IMR-90 (cell line): ENCODE measurements around the gene MYO5A. TPM values are rescaled to one million over a fixed set of nuclear protein-coding genes. Genes with fewer than 3 reads are reported as not detected.

Source experiments
- ATAC-seq: fragments of 200-7000 bp; cut with Tn5 transposase; 2 replicates; pipeline ENCODE4 v1.9.1; 2020; ENCODE audit warnings: low read depth, mild to moderate bottlenecking, moderate library complexity
- BruUV-seq: library from RNA; stranded (reverse); fragments of 400-500 nt; replicated peaks from 2 replicates; lab custom pipeline; 2021; lab: Mats Ljungman, UMichigan
- CTCF ChIA-PET: fragments of 300-600 bp; formaldehyde crosslinking; extraction: SDS; loops from one replicate; lab custom pipeline; 2021; ENCODE audit warnings: antibody characterized with exemption; lab: Yijun Ruan, JAX
- POLR2A ChIA-PET: fragments of 300-600 bp; sonication (Branson Sonifier 250); formaldehyde crosslinking; loops from one replicate; lab custom pipeline; 2022; ENCODE audit warnings: antibody characterized with exemption; ENCODE audit not compliant: unreplicated experiment; lab: Charles Lee
- DNase-seq: peaks from one replicate; pipeline ENCODE4 v3.0.0; 2013
- H2AFZ ChIP-seq: replicated peaks from 2 replicates; pipeline ENCODE3; 2013; ENCODE audit warnings: low read length, mild to moderate bottlenecking; ENCODE audit not compliant: poor library complexity
- H2AK5ac ChIP-seq: 2 replicates; pipeline ENCODE4 v1.6.1; 2013; ENCODE audit warnings: low read depth, low read length, inconsistent platforms
- H2AK9ac ChIP-seq: replicated peaks from 2 replicates; pipeline ENCODE3; 2013; ENCODE audit warnings: mild to moderate bottlenecking, low read depth, low read length, moderate library complexity; ENCODE audit not compliant: poor library complexity
- H2BK120ac ChIP-seq: 2 replicates; pipeline ENCODE4 v1.6.1; 2013; ENCODE audit warnings: low read depth, low read length, inconsistent platforms
- H2BK15ac ChIP-seq: 3 replicates; pipeline ENCODE4 v1.6.1; 2013; ENCODE audit warnings: low read depth, low read length, inconsistent platforms
- H2BK20ac ChIP-seq: 2 replicates; pipeline ENCODE4 v1.6.1; 2013; ENCODE audit warnings: low read depth, mild to moderate bottlenecking, inconsistent platforms, low read length, moderate library complexity
- H2BK5ac ChIP-seq: 2 replicates; pipeline ENCODE4 v1.6.1; 2013; ENCODE audit warnings: mild to moderate bottlenecking, low read depth, low read length, inconsistent platforms; ENCODE audit not compliant: poor library complexity, severe bottlenecking
- H3K14ac ChIP-seq: replicated peaks from 2 replicates; pipeline ENCODE4 v1.6.1; 2013; ENCODE audit warnings: low read depth, low read length, inconsistent platforms
- H3K18ac ChIP-seq: 2 replicates; pipeline ENCODE4 v1.6.1; 2013; ENCODE audit warnings: low read depth, low read length, control low read depth
- H3K23ac ChIP-seq: 2 replicates; pipeline ENCODE4 v1.6.1; 2013; ENCODE audit warnings: low read depth, low read length, inconsistent platforms
- H3K27ac ChIP-seq: 2 replicates; pipeline ENCODE4 v1.5.1; 2013; ENCODE audit warnings: mild to moderate bottlenecking, control low read depth, low read length; ENCODE audit not compliant: insufficient read depth
- H3K27me3 ChIP-seq: 2 replicates; pipeline ENCODE4 v1.6.1; 2013; ENCODE audit warnings: low read length; ENCODE audit not compliant: control insufficient read depth, insufficient read depth
- H3K36me3 ChIP-seq: 2 replicates; pipeline ENCODE4 v1.6.1; 2013; ENCODE audit warnings: low read length, mixed read lengths; ENCODE audit not compliant: control insufficient read depth, insufficient read depth
- H3K4ac ChIP-seq: 2 replicates; pipeline ENCODE4 v1.6.1; 2013; ENCODE audit warnings: low read depth, low read length, inconsistent platforms
- H3K4me1 ChIP-seq: 2 replicates; pipeline ENCODE4 v1.6.1; 2013; ENCODE audit warnings: low read length, mixed read lengths; ENCODE audit not compliant: control insufficient read depth, insufficient read depth
- H3K4me2 ChIP-seq: 2 replicates; pipeline ENCODE4 v1.6.1; 2013; ENCODE audit warnings: low read depth, mild to moderate bottlenecking, control low read depth, low read length, moderate library complexity
- H3K4me3 ChIP-seq: 2 replicates; pipeline ENCODE4 v1.5.1; 2013; ENCODE audit warnings: low read depth, mild to moderate bottlenecking, control low read depth, low read length, moderate library complexity; ENCODE audit not compliant: insufficient read depth
- H3K56ac ChIP-seq: 2 replicates; pipeline ENCODE4 v1.6.1; 2013; ENCODE audit warnings: low read length, inconsistent platforms; ENCODE audit not compliant: insufficient read depth; ENCODE audit errors: extremely low read depth
- H3K79me1 ChIP-seq, 2 experiments: 2 replicates each; pipeline ENCODE4 v1.6.1; 2013; ENCODE audit warnings: low read length in 2 of 2, inconsistent platforms in 1 of 2, low read depth in 1 of 2
- H3K9ac ChIP-seq: 2 replicates; pipeline ENCODE4 v1.6.1; 2013; ENCODE audit warnings: low read depth, low read length, control low read depth
- H3K9me1 ChIP-seq: 2 replicates; pipeline ENCODE4 v1.6.1; 2013; ENCODE audit warnings: low read length, inconsistent platforms; ENCODE audit not compliant: insufficient read depth
- H3K9me3 ChIP-seq: 2 replicates; pipeline ENCODE4 v1.6.1; 2013; ENCODE audit warnings: low read length; ENCODE audit not compliant: control insufficient read depth, insufficient read depth
- H4K20me1 ChIP-seq: 2 replicates; pipeline ENCODE4 v1.6.1; 2013; ENCODE audit warnings: low read length, inconsistent platforms; ENCODE audit not compliant: insufficient read depth
- H4K5ac ChIP-seq: 2 replicates; pipeline ENCODE4 v1.6.1; 2013; ENCODE audit warnings: mild to moderate bottlenecking, low read depth, low read length, control low read depth
- H4K8ac ChIP-seq, 2 experiments: 2 replicates each; pipeline ENCODE4 v1.6.1; 2013; ENCODE audit warnings: low read depth in 2 of 2, low read length in 2 of 2, control low read depth in 1 of 2, inconsistent platforms in 1 of 2
- H4K91ac ChIP-seq: 2 replicates; pipeline ENCODE4 v1.6.1; 2013; ENCODE audit warnings: low read depth, low read length, inconsistent platforms; ENCODE audit not compliant: insufficient read depth
- BHLHE40 ChIP-seq: fragments of 150-350 bp; IDR thresholded peaks from 2 replicates; pipeline ENCODE4 v1.6.1; 2016; ENCODE audit warnings: mild to moderate bottlenecking, low read depth, low read length
- CEBPB ChIP-seq: IDR thresholded peaks from 2 replicates; pipeline ENCODE4 v1.6.1; 2012; ENCODE audit warnings: low read depth, low read length, improper control_type of control experiment
- CHD1 ChIP-seq: IDR thresholded peaks from 2 replicates; pipeline ENCODE4 v1.6.1; 2012; ENCODE audit warnings: low read depth, low read length, improper control_type of control experiment
- ELK1 ChIP-seq: fragments of 150-350 bp; IDR thresholded peaks from 2 replicates; pipeline ENCODE4 v1.6.1; 2016; ENCODE audit warnings: low read depth, mild to moderate bottlenecking, low read length, moderate library complexity, borderline replicate concordance
- FOS ChIP-seq: fragments of 150-350 bp; IDR thresholded peaks from 2 replicates; pipeline ENCODE4 v1.6.1; 2016; ENCODE audit warnings: low read depth, low read length
- MAFK ChIP-seq: IDR thresholded peaks from 2 replicates; pipeline ENCODE4 v1.6.1; 2012; ENCODE audit warnings: low read depth, low read length, improper control_type of control experiment
- MAZ ChIP-seq: IDR thresholded peaks from 2 replicates; pipeline ENCODE4 v1.6.1; 2012; ENCODE audit warnings: low read depth, mild to moderate bottlenecking, low read length, improper control_type of control experiment, moderate library complexity, borderline replicate concordance
- MXI1 ChIP-seq: IDR thresholded peaks from 2 replicates; pipeline ENCODE4 v1.6.1; 2012; ENCODE audit warnings: low read depth, mild to moderate bottlenecking, low read length, moderate library complexity, borderline replicate concordance
- NFE2L2 ChIP-seq: fragments of 150-350 bp; IDR thresholded peaks from 2 replicates; pipeline ENCODE4 v1.6.1; 2016; ENCODE audit warnings: low read depth, mild to moderate bottlenecking, low read length
- POLR2A ChIP-seq: IDR thresholded peaks from 2 replicates; pipeline ENCODE4 v1.6.1; 2012; ENCODE audit warnings: mild to moderate bottlenecking, low read depth, low read length
- RAD21 ChIP-seq: IDR thresholded peaks from 2 replicates; pipeline ENCODE4 v1.6.1; 2012; ENCODE audit warnings: low read length, improper control_type of control experiment
- RCOR1 ChIP-seq: IDR thresholded peaks from 2 replicates; pipeline ENCODE4 v1.6.1; 2012; ENCODE audit warnings: mild to moderate bottlenecking, low read length, improper control_type of control experiment; ENCODE audit not compliant: insufficient replicate concordance
- RFX5 ChIP-seq: IDR thresholded peaks from 2 replicates; pipeline ENCODE4 v1.8.0; 2012; ENCODE audit warnings: low read depth, mild to moderate bottlenecking, low read length, moderate library complexity
- WGBS, 2 experiments: methylation state at CpG; one replicate each; pipeline versions ENCODE4 v1.1.5 to v1.1.7; 2013; ENCODE audit warnings: missing lambda C conversion rate in 2 of 2; ENCODE audit not compliant: insufficient read length in 1 of 2; ENCODE audit errors: extremely low coverage in 2 of 2; 5-methylcytosine and 5-hydroxymethylcytosine counted together
- dilution Hi-C: fragments of 300-500 bp; cut with HindIII; formaldehyde crosslinking; loops from one replicate; pipeline ENCODE4 v1.14.3; 2018; ENCODE audit warnings: low sequenced_read_pairs; ENCODE audit not compliant: unreplicated experiment
- in situ Hi-C: fragments of 300-500 bp; cut with MboI; formaldehyde crosslinking; loops from 3 replicates; pipeline ENCODE4 v1.14.3; 2019; ENCODE audit warnings: low sequenced_read_pairs, inconsistent platforms, mixed read lengths
- intact Hi-C: fragments of 100-400 bp; cut with micrococcal nuclease; formaldehyde crosslinking; loops from 2 replicates; pipeline ENCODE4 v1.10.0; 2022
- polyA plus RNA-seq, 3 experiments: library from polyadenylated mRNA; depleted of rRNA; stranded (reverse); fragments of >200 nt; gene quantifications; 2 replicates each; pipeline ENCODE4 v1.2.3, GENCODE V29; 2012; ENCODE audit warnings: low replicate concordance in 1 of 3
- total RNA-seq: library from RNA; depleted of rRNA; stranded (reverse); fragments of >200 nt; gene quantifications from 2 replicates; pipeline ENCODE4 v1.2.3, GENCODE V29; 2012
- TF ChIP-seq, protein P1 (sequence below): conservative IDR thresholded peaks from 2 replicates; pipeline ENCODE4 v1.5.1; 2012; ENCODE audit warnings: mild to moderate bottlenecking, low read depth, low read length, improper control_type of control experiment
- TF ChIP-seq, protein P2 (sequence below): fragments of 150-350 bp; IDR thresholded peaks from 2 replicates; pipeline ENCODE4 v1.6.1; 2017; ENCODE audit warnings: mild to moderate bottlenecking, antibody characterized with exemption, low read length, low read depth

The MYO5A gene
- total and polyA plus RNA-seq, 2 of the 4 experiments (the other 2 are of a cell fraction) = 19.4 to 69.2 TPM

DNA sequence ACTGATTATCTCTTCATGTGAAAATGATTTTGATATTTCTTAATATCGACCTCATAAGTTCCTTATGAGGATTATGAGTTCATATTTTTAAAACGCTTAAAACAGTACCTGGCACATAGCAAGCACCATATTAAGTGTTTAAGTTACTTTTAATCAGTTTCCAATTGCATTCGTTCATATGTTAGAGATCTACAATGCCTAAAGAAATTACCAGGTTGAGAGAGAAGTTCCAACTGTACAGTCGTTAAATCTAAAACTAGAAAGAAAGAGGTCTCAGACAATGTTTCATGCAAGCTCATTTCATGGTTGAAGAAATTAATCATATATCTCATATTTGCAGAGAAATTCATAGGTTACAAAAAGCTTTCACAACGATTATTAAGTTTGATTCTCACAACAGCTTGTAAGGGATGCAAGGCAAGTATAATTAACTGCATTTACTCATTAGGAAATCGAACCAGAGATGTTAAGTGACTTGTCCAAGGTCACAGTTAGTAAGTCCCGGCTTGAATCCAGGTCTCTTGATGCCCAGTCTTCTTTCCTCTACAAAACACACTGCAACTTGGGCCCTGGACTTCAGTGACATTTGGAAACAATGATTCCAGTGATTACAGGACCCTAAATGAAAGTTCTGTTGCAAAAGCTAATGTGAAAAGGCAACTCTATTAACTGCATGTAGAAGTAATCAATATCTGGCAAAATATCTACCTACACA, 1.3 kb downstream of the MYO5A start:
- Histone ChIP-seq H3K9me3 (no peaks in the 10 kb centered on the region), H2AK5ac (no peak overlapping the region), H3K27ac (no peak overlapping the region), H3K79me1 (peaks cover 20 to 37% of the 10 kb centered on the region in 2 experiments), H3K56ac (no peak overlapping the region), H2BK15ac (no peak overlapping the region), H4K5ac (no peak overlapping the region), H3K4me2 (peak overlapping the region; percentile 53; the same call in 1 of the 2 replicates), H3K9ac (no peak overlapping the region), H2BK20ac (no peak overlapping the region), H3K18ac (no peak overlapping the region), H2BK120ac (no peak overlapping the region), H3K9me1 (peaks cover 8% of the 10 kb centered on the region), H3K23ac (no peak overlapping the region; the same call in 1 of the 2 replicates), H3K14ac (no peak overlapping the region), H4K20me1 (peaks cover 13% of the 10 kb centered on the region; the same call in 1 of the 2 replicates), H4K8ac (no peak overlapping the region), H3K36me3 (no peaks in the 10 kb centered on the region), H4K91ac (no peak overlapping the region), H3K4me1 (peaks cover 9% of the 10 kb centered on the region), H3K4me3 (no peak overlapping the region), H3K4ac (no peak overlapping the region), H2AK9ac (no peak overlapping the region), H3K27me3 (peaks cover 7% of the 10 kb centered on the region), H2AFZ (no peak overlapping the region), H2BK5ac (no peak overlapping the region)
- no peak for DNase-seq
- in situ Hi-C loops (no loop called here), dilution Hi-C loops (no loop called here), intact Hi-C loops (loop anchor here (5.0 kb wide), 3 partner anchors 150 to 210 kb away; partner anchors contain the start of gene ATOSA)
- ChIA-PET CTCF (no interaction called here), POLR2A (interaction anchor here (0.5 kb wide), 1 partner anchor 41 kb away, joined by 3 read pairs; no protein-coding TSS in a partner anchor)
- BruUV-seq = TSS peak; percentile 20
- WGBS, 2 experiments = 100% methylated on average over 1 of the region's 7 CpGs; no CpG with 5 or more reads in 1 of the 2 experiments
- ATAC-seq = no peak
- TF ChIP-seq RFX5 = no peak
- no peak for TF ChIP-seq CEBPB
- TF ChIP-seq RCOR1 = no peak
- no peak for TF ChIP-seq NFE2L2
- TF ChIP-seq, protein P1, sequence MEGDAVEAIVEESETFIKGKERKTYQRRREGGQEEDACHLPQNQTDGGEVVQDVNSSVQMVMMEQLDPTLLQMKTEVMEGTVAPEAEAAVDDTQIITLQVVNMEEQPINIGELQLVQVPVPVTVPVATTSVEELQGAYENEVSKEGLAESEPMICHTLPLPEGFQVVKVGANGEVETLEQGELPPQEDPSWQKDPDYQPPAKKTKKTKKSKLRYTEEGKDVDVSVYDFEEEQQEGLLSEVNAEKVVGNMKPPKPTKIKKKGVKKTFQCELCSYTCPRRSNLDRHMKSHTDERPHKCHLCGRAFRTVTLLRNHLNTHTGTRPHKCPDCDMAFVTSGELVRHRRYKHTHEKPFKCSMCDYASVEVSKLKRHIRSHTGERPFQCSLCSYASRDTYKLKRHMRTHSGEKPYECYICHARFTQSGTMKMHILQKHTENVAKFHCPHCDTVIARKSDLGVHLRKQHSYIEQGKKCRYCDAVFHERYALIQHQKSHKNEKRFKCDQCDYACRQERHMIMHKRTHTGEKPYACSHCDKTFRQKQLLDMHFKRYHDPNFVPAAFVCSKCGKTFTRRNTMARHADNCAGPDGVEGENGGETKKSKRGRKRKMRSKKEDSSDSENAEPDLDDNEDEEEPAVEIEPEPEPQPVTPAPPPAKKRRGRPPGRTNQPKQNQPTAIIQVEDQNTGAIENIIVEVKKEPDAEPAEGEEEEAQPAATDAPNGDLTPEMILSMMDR = no peak
- TF ChIP-seq CHD1 = no peak
- no peak for TF ChIP-seq POLR2A
- no peak for TF ChIP-seq RAD21
- TF ChIP-seq, protein P2, sequence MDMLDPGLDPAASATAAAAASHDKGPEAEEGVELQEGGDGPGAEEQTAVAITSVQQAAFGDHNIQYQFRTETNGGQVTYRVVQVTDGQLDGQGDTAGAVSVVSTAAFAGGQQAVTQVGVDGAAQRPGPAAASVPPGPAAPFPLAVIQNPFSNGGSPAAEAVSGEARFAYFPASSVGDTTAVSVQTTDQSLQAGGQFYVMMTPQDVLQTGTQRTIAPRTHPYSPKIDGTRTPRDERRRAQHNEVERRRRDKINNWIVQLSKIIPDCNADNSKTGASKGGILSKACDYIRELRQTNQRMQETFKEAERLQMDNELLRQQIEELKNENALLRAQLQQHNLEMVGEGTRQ = no peak
- no peak for TF ChIP-seq MXI1
- no peak for TF ChIP-seq MAZ
- TF ChIP-seq FOS = no peak
- TF ChIP-seq ELK1 = no peak
- no peak for TF ChIP-seq BHLHE40
- TF ChIP-seq MAFK = no peak
